HCT116 (cell line): ENCODE results near the gene PLD4. TPM values are rescaled to one million over a fixed set of nuclear protein-coding genes. Genes with fewer than 3 reads are reported as not detected.

Experiments
- ATAC-seq: fragments of 200-7000 bp; cut with Tn5 transposase; 2 replicates; pipeline ENCODE4 v1.9.1; 2020; ENCODE audit warnings: mild to moderate bottlenecking, moderate library complexity
- BruUV-seq: library from RNA; stranded (reverse); fragments of 400-500 nt; replicated peaks from 2 replicates; lab custom pipeline; 2021; lab: Mats Ljungman, UMichigan
- CTCF ChIA-PET: fragments of 300-600 bp; sonication (Branson Sonifier 250); formaldehyde crosslinking; loops from one replicate; lab custom pipeline; 2021; ENCODE audit warnings: antibody characterized with exemption; lab: Charles Lee
- POLR2A ChIA-PET: fragments of 300-600, 350-600 bp; sonication (Branson Sonifier 250); formaldehyde crosslinking; loops from one replicate; lab custom pipeline; 2021; ENCODE audit warnings: antibody characterized with exemption; lab: Charles Lee
- RAD21 ChIA-PET, 2 experiments: fragments of 300-600 bp; sonication (Branson Sonifier 250); formaldehyde crosslinking; loops; one replicate each; lab custom pipeline; 2023; ENCODE audit warnings: low total read pairs in 2 of 2; ENCODE audit not compliant: uncharacterized antibody in 2 of 2, unreplicated experiment in 2 of 2, low non-redundant PET in 1 of 2; lab: Charles Lee
- DNase-seq: peaks from one replicate; pipeline ENCODE4 v3.0.0-alpha.2; 2010; ENCODE audit warnings: low read depth, low spot score
- H2AFZ ChIP-seq: fragments of 200-600 bp; shearing (Covaris generic), sonication (generic); 2 replicates; pipeline ENCODE4 v1.6.1; 2017; ENCODE audit warnings: low read depth, mixed run types, mixed read lengths, antibody characterized with exemption, low read length; ENCODE audit not compliant: poor library complexity, severe bottlenecking
- H3K27ac ChIP-seq: 2 replicates; pipeline ENCODE4 v1.5.1; 2012; ENCODE audit warnings: low read depth, low read length
- H3K27me3 ChIP-seq: fragments of 200-600 bp; sonication (generic); 2 replicates; pipeline ENCODE4 v1.6.1; 2016; ENCODE audit warnings: mixed run types, low read length, mixed read lengths; ENCODE audit not compliant: insufficient read depth
- H3K36me3 ChIP-seq, 2 experiments: fragments of 200-500 bp in 1 of 2; fragments of 200-600 bp in 1 of 2; sonication (Bioruptor generic) in 1 of 2; sonication (generic) in 1 of 2; 2 replicates each; pipeline versions ENCODE4 v1.5.1 to v1.6.1; 2014 to 2016; ENCODE audit warnings: low read length in 2 of 2, inconsistent platforms in 1 of 2, mixed read lengths in 1 of 2, mixed run types in 1 of 2; ENCODE audit not compliant: insufficient read depth in 2 of 2, control insufficient read depth in 1 of 2
- H3K4me1 ChIP-seq, 2 experiments: fragments of 200-600 bp in 1 of 2; sonication (generic) in 1 of 2; 2 replicates each; pipeline versions ENCODE4 v1.5.1 to v1.6.1; 2012 to 2017; ENCODE audit warnings: low read length in 2 of 2, inconsistent platforms in 1 of 2, mild to moderate bottlenecking in 1 of 2, mixed read lengths in 1 of 2, mixed run types in 1 of 2, moderate library complexity in 1 of 2; ENCODE audit not compliant: insufficient read depth in 2 of 2, control insufficient read depth in 1 of 2
- H3K4me2 ChIP-seq: fragments of 200-600 bp; sonication (generic); 2 replicates; pipeline ENCODE4 v1.6.1; 2017; ENCODE audit warnings: mixed run types, low read length, mixed read lengths
- H3K4me3 ChIP-seq, 2 experiments: fragments of 200-600 bp in 1 of 2; sonication (generic) in 1 of 2; replicated peaks in 1 of 2; 2 replicates each; pipeline ENCODE4 v1.5.1; 2011 to 2016; ENCODE audit warnings: low read length in 2 of 2, control low read depth in 1 of 2, low read depth in 1 of 2, mild to moderate bottlenecking in 1 of 2, mixed read lengths in 1 of 2, mixed run types in 1 of 2
- H3K79me2 ChIP-seq: fragments of 200-600 bp; sonication (generic); 2 replicates; pipeline ENCODE4 v1.6.1; 2017; ENCODE audit warnings: mild to moderate bottlenecking, mixed run types, low read length, moderate library complexity, mixed read lengths; ENCODE audit not compliant: insufficient read depth
- H3K9ac ChIP-seq: fragments of 200-600 bp; sonication (generic); 2 replicates; pipeline ENCODE4 v1.6.1; 2016; ENCODE audit warnings: low read length, mixed read lengths
- H3K9me2 ChIP-seq: fragments of 200-600 bp; sonication (generic), shearing (Covaris generic); 2 replicates; pipeline ENCODE4 v1.6.1; 2017; ENCODE audit warnings: mixed run types, mild to moderate bottlenecking, moderate library complexity; ENCODE audit not compliant: insufficient read depth
- H3K9me3 ChIP-seq, 2 experiments: fragments of 200-500 bp in 1 of 2; fragments of 200-600 bp in 1 of 2; sonication (Bioruptor generic) in 1 of 2; sonication (generic) in 1 of 2; 2 replicates each; pipeline ENCODE4 v1.6.1; 2014 to 2017; ENCODE audit warnings: low read length in 2 of 2, mixed read lengths in 2 of 2, inconsistent platforms in 1 of 2, low read depth in 1 of 2, mild to moderate bottlenecking in 1 of 2, mixed run types in 1 of 2, moderate library complexity in 1 of 2; ENCODE audit not compliant: control insufficient read depth in 1 of 2, insufficient read depth in 1 of 2
- H4K20me1 ChIP-seq: fragments of 200-600 bp; sonication (generic), shearing (Covaris generic); 2 replicates; pipeline ENCODE4 v1.6.1; 2017; ENCODE audit warnings: mixed run types, mild to moderate bottlenecking, moderate library complexity; ENCODE audit not compliant: insufficient read depth
- CTCF ChIP-seq, 3 experiments: fragments of 200-600 bp in 1 of 3; sonication (generic) in 1 of 3; IDR thresholded peaks in 2 of 3; conservative IDR thresholded peaks in 1 of 3; 2 replicates each; pipeline ENCODE4 v1.5.1; 2012 to 2017; ENCODE audit warnings: low read depth in 2 of 3, low read length in 2 of 3, antibody characterized with exemption in 1 of 3, borderline replicate concordance in 1 of 3, control low read depth in 1 of 3, mild to moderate bottlenecking in 1 of 3, mixed read lengths in 1 of 3, mixed run types in 1 of 3, moderate library complexity in 1 of 3; ENCODE audit not compliant: insufficient read depth in 1 of 3
- EZH2phosphoT487 ChIP-seq: fragments of 200-600 bp; IDR thresholded peaks from 2 replicates; pipeline ENCODE4 v1.6.1; 2018; ENCODE audit warnings: antibody characterized with exemption, borderline replicate concordance
- FOSL1 ChIP-seq: IDR thresholded peaks from 2 replicates; pipeline ENCODE4 v1.6.1; 2012; ENCODE audit warnings: low read depth
- JUND ChIP-seq: IDR thresholded peaks from 2 replicates; pipeline ENCODE4 v1.6.1; 2012
- POLR2A ChIP-seq: IDR thresholded peaks from 2 replicates; pipeline ENCODE4 v1.7.0; 2011; ENCODE audit warnings: borderline replicate concordance; ENCODE audit not compliant: insufficient read depth, insufficient read length; ENCODE audit errors: extremely low read depth
- SIN3A ChIP-seq: IDR thresholded peaks from 2 replicates; pipeline ENCODE4 v1.6.1; 2012; ENCODE audit warnings: low read depth
- intact Hi-C: fragments of 100-400 bp; cut with micrococcal nuclease; formaldehyde crosslinking; loops from 2 replicates; pipeline ENCODE4 v1.10.0; 2022
- total RNA-seq: library from RNA; stranded (reverse); gene quantifications from one replicate; pipeline ENCODE4 v1.2.1, GENCODE V29; 2021; ENCODE audit not compliant: unreplicated experiment

PLD4 gene
- total RNA-seq, 1 experiment from 2014 or later, result 0.12 TPM

GRCh38 chr14:104892531-104893434 is 31.9 kb upstream of the PLD4 start:
- Histone ChIP-seq H2AFZ (no peak overlapping the region), H3K4me3 (no peak overlapping the region), H3K4me2 (no peak overlapping the region), H3K79me2 (no peaks in the 10 kb centered on the region), H3K9me2 (no peaks in the 10 kb centered on the region), H4K20me1 (no peaks in the 10 kb centered on the region), H3K9ac (no peak overlapping the region), H3K27ac (no peak overlapping the region), H3K27me3 (no peaks in the 10 kb centered on the region), H3K4me1 (peaks cover 0 to 8% of the 10 kb centered on the region in 2 experiments; a peak in 1 of 4 replicates), H3K36me3 (0 out of 4 replicates have a peak, but pooled peaks cover 0 to 6% of the 10 kb centered on the region in 2 experiments), H3K9me3 (no peaks in the 10 kb centered on the region)
- no peak for ATAC-seq
- no peak for DNase-seq
- no TSS peak for BruUV-seq
- ChIA-PET RAD21 (no interaction called here), POLR2A (no interaction called here), CTCF (no interaction called here)
- no peak for TF ChIP-seq CTCF (IDR thresholded peaks at IDR 0.05 in 2 of 3, conservative IDR thresholded peaks at IDR 0.05 in 1 of 3; ENCODE audit: borderline replicate concordance in 1 of 3, insufficient read depth in 1 of 3, low read depth in 2 of 3, low read length in 2 of 3)
- no peak for TF ChIP-seq FOSL1
- no peak for TF ChIP-seq EZH2phosphoT487
- TF ChIP-seq SIN3A, result no peak
- no peak for TF ChIP-seq JUND
- no peak for TF ChIP-seq POLR2A
- intact Hi-C loops, result no loop called here
